Measurements from ENCODE around the gene PIEZO1. TPM values are rescaled to one million over a fixed set of nuclear protein-coding genes. Genes with fewer than 3 reads are reported as not detected.

The PIEZO1 gene
- total RNA-seq, 4 donors from 2014 or later: 62.3 to 161 (median 123) TPM

DNA sequence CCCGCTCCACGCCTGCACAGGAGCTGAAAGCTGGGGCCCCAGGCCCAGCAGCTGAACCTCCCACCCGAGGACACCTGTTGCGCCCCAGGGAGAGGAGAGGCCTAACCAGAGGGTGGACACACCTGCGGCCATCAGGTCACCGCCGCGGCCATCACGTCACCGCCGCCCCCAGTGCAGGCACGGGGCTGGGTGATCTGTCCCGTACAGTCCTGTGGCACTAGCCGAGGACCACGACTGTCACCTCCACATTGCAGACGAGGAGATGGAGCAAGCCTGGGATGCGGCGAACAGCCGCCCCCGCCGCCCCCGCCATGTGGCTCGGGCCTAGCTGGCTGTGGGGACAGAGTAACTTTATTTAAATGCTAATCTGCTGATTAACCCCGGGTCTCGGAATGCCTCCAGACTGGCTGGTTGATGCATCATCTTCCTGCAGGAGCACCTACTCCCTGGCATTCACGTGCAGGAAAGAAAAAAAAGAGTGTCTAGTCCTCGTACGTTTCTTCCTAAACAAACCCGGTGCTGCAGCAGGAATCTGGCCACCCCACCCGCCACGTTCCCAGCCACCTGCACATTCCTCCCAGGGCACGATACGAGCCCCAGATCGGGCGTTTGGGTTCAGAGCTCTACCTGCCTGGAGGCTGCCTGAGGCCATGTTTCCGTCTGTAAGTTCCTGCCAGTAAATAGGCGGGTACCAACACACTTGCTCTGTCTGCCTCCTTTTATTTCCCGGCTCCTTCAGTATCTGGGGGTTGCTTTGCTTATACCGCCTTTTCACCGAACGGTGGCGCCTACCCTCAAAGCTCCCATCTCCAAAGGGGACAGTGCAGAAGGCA lies 29.9 kb downstream of the PIEZO1 start:
- TF ChIP-seq, protein P1, sequence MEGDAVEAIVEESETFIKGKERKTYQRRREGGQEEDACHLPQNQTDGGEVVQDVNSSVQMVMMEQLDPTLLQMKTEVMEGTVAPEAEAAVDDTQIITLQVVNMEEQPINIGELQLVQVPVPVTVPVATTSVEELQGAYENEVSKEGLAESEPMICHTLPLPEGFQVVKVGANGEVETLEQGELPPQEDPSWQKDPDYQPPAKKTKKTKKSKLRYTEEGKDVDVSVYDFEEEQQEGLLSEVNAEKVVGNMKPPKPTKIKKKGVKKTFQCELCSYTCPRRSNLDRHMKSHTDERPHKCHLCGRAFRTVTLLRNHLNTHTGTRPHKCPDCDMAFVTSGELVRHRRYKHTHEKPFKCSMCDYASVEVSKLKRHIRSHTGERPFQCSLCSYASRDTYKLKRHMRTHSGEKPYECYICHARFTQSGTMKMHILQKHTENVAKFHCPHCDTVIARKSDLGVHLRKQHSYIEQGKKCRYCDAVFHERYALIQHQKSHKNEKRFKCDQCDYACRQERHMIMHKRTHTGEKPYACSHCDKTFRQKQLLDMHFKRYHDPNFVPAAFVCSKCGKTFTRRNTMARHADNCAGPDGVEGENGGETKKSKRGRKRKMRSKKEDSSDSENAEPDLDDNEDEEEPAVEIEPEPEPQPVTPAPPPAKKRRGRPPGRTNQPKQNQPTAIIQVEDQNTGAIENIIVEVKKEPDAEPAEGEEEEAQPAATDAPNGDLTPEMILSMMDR (IDR thresholded peaks at IDR 0.05): no peak
- no peak for TF ChIP-seq POLR2A (IDR thresholded peaks at IDR 0.05)
- Histone ChIP-seq H3K9me3 (no peaks in the 10 kb centered on the region), H3K27me3 (no peaks in the 10 kb centered on the region), H3K4me1 (peaks cover 0 to under 1% of the 10 kb centered on the region in 2 donors), H3K36me3 (no peaks in the 10 kb centered on the region), H3K27ac (no peak overlapping the region), H3K4me3 (no peak overlapping the region)
- intact Hi-C loops (cut with DNase I; ENCODE audit: low total_unique reads): no loop called here
- no peak for DNase-seq

DNA sequence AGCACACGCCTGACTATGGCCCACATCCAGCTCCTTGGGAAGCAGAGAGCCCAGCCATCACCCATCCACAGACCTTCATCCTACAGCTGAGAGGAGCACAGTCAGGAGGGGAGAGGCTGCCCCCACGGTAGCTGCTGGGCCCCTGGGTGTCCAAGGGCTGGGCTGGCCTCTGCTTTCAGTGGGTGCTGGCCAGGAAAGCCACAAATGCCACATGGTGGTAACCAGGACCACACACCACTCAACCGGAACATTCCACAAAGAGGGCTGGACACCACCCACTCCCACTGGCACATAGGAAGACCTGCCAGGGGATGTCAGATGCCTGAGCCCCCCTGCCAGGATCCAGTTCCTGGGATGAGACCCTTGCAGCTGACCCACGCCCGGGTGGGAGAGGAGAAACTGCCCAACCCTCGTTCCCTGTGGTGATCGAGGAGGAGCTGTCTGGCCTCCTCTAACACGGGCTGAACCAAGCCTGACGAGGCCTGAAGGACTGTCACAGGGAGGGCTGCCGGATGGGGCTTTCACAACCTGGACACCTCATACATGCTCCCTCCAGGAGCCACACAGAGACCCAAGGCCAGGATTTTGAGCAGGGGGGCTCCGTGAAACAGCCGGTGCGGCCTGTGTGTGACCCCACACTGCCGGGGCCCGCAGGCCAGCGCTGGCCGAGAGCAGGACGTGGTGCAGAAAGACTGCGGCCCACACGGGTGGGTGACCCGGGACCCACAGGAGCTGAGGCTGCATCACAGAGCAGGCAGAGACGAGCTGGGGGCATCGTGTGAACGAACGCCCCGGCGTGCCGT lies 30.7 kb downstream of the PIEZO1 start:
- H3K4me3 ChIP-seq: no peak overlapping the region
- H3K4me1 ChIP-seq: no peaks in the 10 kb centered on the region
- H3K9me3 ChIP-seq: no peaks in the 10 kb centered on the region
- no peaks in the 10 kb centered on the region for H3K36me3 ChIP-seq
- no peaks in the 10 kb centered on the region for H3K27me3 ChIP-seq
- TF ChIP-seq, protein P1 (IDR thresholded peaks at IDR 0.05): no peak
- no peak for TF ChIP-seq POLR2A (IDR thresholded peaks at IDR 0.05)
- H3K27ac ChIP-seq: no peak overlapping the region
- intact Hi-C loops (cut with DNase I; ENCODE audit: low total_unique reads): no loop called here
- DNase-seq: no peak

DNA sequence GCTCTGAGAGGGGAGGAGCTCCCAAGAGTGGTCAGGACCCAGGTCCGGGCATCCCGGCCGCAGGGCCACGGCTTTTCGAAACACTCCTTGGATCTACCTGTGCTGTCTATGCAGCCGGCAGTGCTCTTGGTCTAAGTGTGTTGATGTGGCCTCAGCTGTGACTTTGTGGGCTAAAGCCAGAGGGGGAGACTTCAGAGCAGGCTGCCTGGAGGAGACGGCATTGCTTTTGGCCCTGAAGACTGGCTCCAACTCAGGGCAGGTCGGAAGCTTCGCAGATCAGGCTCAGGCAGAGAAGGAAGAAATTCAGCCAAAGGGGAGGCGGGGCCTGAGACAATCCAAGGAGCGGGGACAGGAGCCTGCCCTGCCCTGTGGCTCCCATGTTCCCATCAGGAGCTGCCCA lies 31.4 kb downstream of the PIEZO1 start:
- no peak for DNase-seq
- H3K9me3 ChIP-seq: no peaks in the 10 kb centered on the region
- no peak for TF ChIP-seq POLR2A (IDR thresholded peaks at IDR 0.05)
- TF ChIP-seq, protein P1 (IDR thresholded peaks at IDR 0.05): no peak
- H3K27ac ChIP-seq: no peak overlapping the region
- intact Hi-C loops (cut with DNase I; ENCODE audit: low total_unique reads): no loop called here
- H3K4me1 ChIP-seq: no peaks in the 10 kb centered on the region
- no peak overlapping the region for H3K4me3 ChIP-seq
- H3K27me3 ChIP-seq: no peaks in the 10 kb centered on the region
- H3K36me3 ChIP-seq: no peaks in the 10 kb centered on the region

- H3K27ac ChIP-seq: no peak overlapping the region
- DNase-seq: no peak
- H3K27me3 ChIP-seq: no peaks in the 10 kb centered on the region
- no peaks in the 10 kb centered on the region for H3K9me3 ChIP-seq
- TF ChIP-seq, protein P1 (IDR thresholded peaks at IDR 0.05): no peak
- no peak for TF ChIP-seq POLR2A (IDR thresholded peaks at IDR 0.05)
- no peaks in the 10 kb centered on the region for H3K36me3 ChIP-seq
- no peak overlapping the region for H3K4me3 ChIP-seq
- H3K4me1 ChIP-seq: no peaks in the 10 kb centered on the region
- intact Hi-C loops (cut with DNase I; ENCODE audit: low total_unique reads): no loop called here
Measured at GRCh38 chr16:88753191-88753590, 31.8 kb downstream of the PIEZO1 start.
